ENCODE measurements around the gene KDM2B. TPM values are rescaled to one million over a fixed set of nuclear protein-coding genes. Genes with fewer than 3 reads are reported as not detected.

KDM2B gene
- polyA plus RNA-seq, 1 donor from 2014 or later, result 85.5 TPM

- Histone ChIP-seq H3K27me3 (ENCODE audit: insufficient read depth, low read depth, low read length) (peaks cover 17% of the 10 kb centered on the region), H3K9ac (ENCODE audit: low read length) (no peak overlapping the region), H2AFZ (ENCODE audit: low read depth, low read length) (no peak overlapping the region), H3F3A (ENCODE audit: insufficient read depth, low read length, poor library complexity, severe bottlenecking) (peaks cover 4% of the 10 kb centered on the region), H3K27ac (ENCODE audit: low read length) (no peak overlapping the region), H3K9me3 (ENCODE audit: low read length) (no peaks in the 10 kb centered on the region), H3K79me2 (replicated peaks; ENCODE audit: insufficient read depth, low read length) (no peaks in the 10 kb centered on the region), H3K4me3 (ENCODE audit: low read length) (no peak overlapping the region), H4K20me1 (ENCODE audit: insufficient read depth) (no peaks in the 10 kb centered on the region), H3K4me2 (ENCODE audit: low read length) (no peak overlapping the region), H3K36me3 (ENCODE audit: insufficient read depth, low read length) (no peaks in the 10 kb centered on the region), H3K9me2 (ENCODE audit: insufficient read depth, low read length) (no peaks in the 10 kb centered on the region)
- no peak for TF ChIP-seq POLR2AphosphoS5 (IDR thresholded peaks at IDR 0.05)
- no peak for TF ChIP-seq TAF1 (IDR thresholded peaks at IDR 0.05; ENCODE audit: low read depth)
- TF ChIP-seq REST (IDR thresholded peaks at IDR 0.05; ENCODE audit: borderline replicate concordance), result no peak
- TF ChIP-seq RAD21 (conservative IDR thresholded peaks at IDR 0.05), result no peak
- TF ChIP-seq MXI1 (conservative IDR thresholded peaks at IDR 0.05; ENCODE audit: poor library complexity, severe bottlenecking), result no peak
- no peak for TF ChIP-seq SMC3 (conservative IDR thresholded peaks at IDR 0.05; ENCODE audit: poor library complexity)
- no peak for TF ChIP-seq CTCF (IDR thresholded peaks at IDR 0.05; ENCODE audit: poor library complexity, severe bottlenecking)
Observed at GRCh38 chr12:121582583-121583333, 1.9 kb upstream of the KDM2B start.

GRCh38 chr12:121581686-121582429 is 1.0 kb upstream of the KDM2B start:
- Histone ChIP-seq H3K79me2 (replicated peaks; ENCODE audit: insufficient read depth, low read length) (no peaks in the 10 kb centered on the region), H3K4me3 (ENCODE audit: low read length) (peak overlapping the region; percentile 71), H3K9me3 (ENCODE audit: low read length) (no peaks in the 10 kb centered on the region), H3K9me2 (ENCODE audit: insufficient read depth, low read length) (no peaks in the 10 kb centered on the region), H3K27ac (ENCODE audit: low read length) (no peak overlapping the region), H3K9ac (ENCODE audit: low read length) (no peak overlapping the region), H3K36me3 (ENCODE audit: insufficient read depth, low read length) (no peaks in the 10 kb centered on the region), H3F3A (ENCODE audit: insufficient read depth, low read length, poor library complexity, severe bottlenecking) (peaks cover 4% of the 10 kb centered on the region), H3K27me3 (ENCODE audit: insufficient read depth, low read depth, low read length) (peaks cover 20% of the 10 kb centered on the region), H2AFZ (ENCODE audit: low read depth, low read length) (no peak overlapping the region), H3K4me2 (ENCODE audit: low read length) (peak overlapping the region; percentile 77), H4K20me1 (ENCODE audit: insufficient read depth) (no peaks in the 10 kb centered on the region)
- TF ChIP-seq REST (IDR thresholded peaks at IDR 0.05; ENCODE audit: borderline replicate concordance) (no peak), SMC3 (conservative IDR thresholded peaks at IDR 0.05; ENCODE audit: poor library complexity) (no peak), RAD21 (conservative IDR thresholded peaks at IDR 0.05) (no peak), TAF1 (IDR thresholded peaks at IDR 0.05; ENCODE audit: low read depth) (no peak), EZH2 (IDR thresholded peaks at IDR 0.05; ENCODE audit: borderline replicate concordance, insufficient read depth, low read length, poor library complexity, severe bottlenecking) (no peak), EP300 (conservative IDR thresholded peaks at IDR 0.05; ENCODE audit: poor library complexity, severe bottlenecking) (no peak), CTCF (IDR thresholded peaks at IDR 0.05; ENCODE audit: poor library complexity, severe bottlenecking) (no peak), MXI1 (conservative IDR thresholded peaks at IDR 0.05; ENCODE audit: poor library complexity, severe bottlenecking) (no peak), POLR2AphosphoS5 (IDR thresholded peaks at IDR 0.05) (no peak)
